HuH-7 (cell line): Measurements from ENCODE around the gene SV2B.

Experiments
- DNase-seq: peaks from one replicate; pipeline ENCODE4 v3.0.0; 2011; ENCODE audit warnings: low spot score

The SV2B gene

GRCh38 chr15:91271565-91272153 is 171.6 kb downstream of the SV2B start:
- peak; percentile 54 for DNase-seq

GRCh38 chr15:91275844-91276243 is 175.8 kb downstream of the SV2B start:
- DNase-seq = no peak

GRCh38 chr15:91278951-91279350 is 178.9 kb downstream of the SV2B start:
- DNase-seq = no peak

GRCh38 chr15:91279486-91279885 is 179.4 kb downstream of the SV2B start:
- no peak for DNase-seq

- DNase-seq = no peak
Observed at GRCh38 chr15:91281947-91282346, 181.9 kb downstream of the SV2B start.

GRCh38 chr15:91282486-91282885 is 182.4 kb downstream of the SV2B start:
- DNase-seq = no peak

GRCh38 chr15:91283155-91283554 is 183.1 kb downstream of the SV2B start:
- DNase-seq = no peak

- DNase-seq = no peak
Observed at GRCh38 chr15:91284758-91285466, 184.9 kb downstream of the SV2B start.

GRCh38 chr15:91289324-91289723 is 189.3 kb downstream of the SV2B start:
- peak; percentile 17 for DNase-seq

- no peak for DNase-seq
Observed at GRCh38 chr15:91290553-91290952, 190.5 kb downstream of the SV2B start.

GRCh38 chr15:91291673-91292072 is 191.6 kb downstream of the SV2B start:
- peak; percentile 26 for DNase-seq

GRCh38 chr15:91294344-91294743 is 194.3 kb downstream of the SV2B start:
- no peak for DNase-seq

- no peak for DNase-seq
Observed at GRCh38 chr15:91294795-91295194, 194.7 kb downstream of the SV2B start.

GRCh38 chr15:91298101-91298500 is 198.0 kb downstream of the SV2B start:
- no peak for DNase-seq

- peak; percentile 87 for DNase-seq
Observed at GRCh38 chr15:91302588-91303439, 202.8 kb downstream of the SV2B start.

- DNase-seq = no peak
Observed at GRCh38 chr15:91304210-91304609, 204.2 kb downstream of the SV2B start.

- no peak for DNase-seq
Observed at GRCh38 chr15:91304786-91305185, 204.7 kb downstream of the SV2B start.

GRCh38 chr15:91306144-91306543 is 206.1 kb downstream of the SV2B start:
- no peak for DNase-seq

GRCh38 chr15:91307601-91308000 is 207.5 kb downstream of the SV2B start:
- DNase-seq = no peak

- DNase-seq = no peak
Observed at GRCh38 chr15:91308199-91308598, 208.1 kb downstream of the SV2B start.

- DNase-seq = no peak
Observed at GRCh38 chr15:91308855-91309254, 208.8 kb downstream of the SV2B start.

GRCh38 chr15:91311986-91312385 is 211.9 kb downstream of the SV2B start:
- DNase-seq = no peak

GRCh38 chr15:91316126-91316525 is 216.1 kb downstream of the SV2B start:
- DNase-seq = no peak
